NCI-H510A treated with DMSO at 0.1 percent for 48 hours (cell line): ENCODE results near the gene PLCXD3.

Source experiments
- DNase-seq: peaks from one replicate; lab custom pipeline; 2025; lab: John Stamatoyannopoulos, UW

PLCXD3 gene

DNA sequence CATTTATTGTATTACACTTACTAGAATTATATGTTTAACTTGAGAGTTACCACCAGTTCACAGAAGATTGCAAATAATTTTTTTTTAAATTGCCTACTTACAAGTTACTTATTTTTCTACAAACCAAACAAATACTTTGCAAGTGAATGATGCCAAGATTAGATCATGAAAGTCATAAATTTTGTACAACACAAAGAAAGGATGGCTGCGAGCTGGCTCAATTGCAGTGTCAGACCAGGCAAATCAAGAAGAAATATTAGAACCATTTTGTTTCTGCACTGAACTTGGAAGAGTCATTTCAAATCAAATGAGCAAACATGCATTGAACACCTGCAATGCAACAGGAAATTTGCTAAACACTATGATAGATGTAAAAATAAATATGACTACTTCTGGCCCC lies 97.3 kb downstream of the PLCXD3 start:
- no peak for DNase-seq

GRCh38 chr5:41412496-41412895 lies 97.9 kb downstream of the PLCXD3 start:
- no peak for DNase-seq

DNA sequence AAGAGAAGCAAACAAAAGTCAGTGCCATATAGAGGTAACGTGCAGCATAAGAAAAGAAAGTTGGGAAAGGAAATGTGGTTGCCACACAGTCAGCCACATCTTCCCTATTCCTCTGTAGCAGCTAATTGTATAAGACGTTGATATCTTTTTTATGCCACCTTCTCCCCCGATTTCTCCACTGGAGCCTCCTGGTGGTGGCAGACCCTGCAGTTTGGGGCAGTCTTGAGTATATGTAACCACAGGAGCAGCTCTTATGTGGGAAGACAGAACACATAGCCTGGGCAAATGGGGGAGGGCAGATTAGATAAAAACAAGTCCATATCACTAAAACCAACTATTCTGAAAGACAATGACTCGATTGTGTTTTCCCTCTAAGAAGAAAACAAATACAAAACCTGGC lies 99.7 kb downstream of the PLCXD3 start:
- DNase-seq = no peak

DNA sequence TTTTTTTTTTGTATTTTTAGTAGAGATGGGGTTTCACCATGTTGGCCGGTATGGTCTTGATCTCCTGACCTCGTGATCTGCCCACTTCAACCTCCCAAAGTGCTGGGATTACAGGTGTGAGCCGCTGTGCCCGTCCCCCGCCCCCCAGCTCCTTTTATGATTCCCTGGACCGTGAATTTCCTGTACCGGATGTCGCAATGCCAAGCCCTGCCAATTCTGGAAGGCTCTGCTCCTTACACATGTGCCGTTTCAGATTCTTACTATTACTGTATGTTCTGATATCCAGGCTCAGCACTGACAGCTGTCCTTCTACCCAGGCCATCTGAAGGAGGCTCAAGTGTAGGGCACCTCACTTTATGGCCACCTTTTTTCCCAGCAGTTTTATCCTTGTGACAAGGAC lies 100.1 kb downstream of the PLCXD3 start:
- no peak for DNase-seq

GRCh38 chr5:41408676-41409443 lies 101.5 kb downstream of the PLCXD3 start:
- DNase-seq = no peak

DNA sequence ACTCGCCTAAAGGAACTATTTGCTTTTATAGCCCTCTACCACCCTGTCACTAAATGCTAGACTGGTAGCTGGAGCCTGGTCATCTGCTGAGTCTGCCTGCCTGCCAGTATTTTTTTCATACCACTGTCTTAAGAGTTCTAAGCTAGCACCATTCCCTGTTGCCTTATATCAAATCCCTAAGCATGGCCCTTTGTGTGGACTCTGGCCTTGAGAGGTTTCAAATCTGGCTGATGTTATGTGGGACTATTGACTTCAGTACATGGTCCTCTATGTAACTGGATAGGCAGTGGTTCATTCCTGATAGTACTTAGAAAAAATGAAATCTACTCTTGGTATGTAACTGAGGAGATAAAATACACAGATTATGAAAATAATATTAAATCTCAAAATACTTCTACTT lies 103.5 kb downstream of the PLCXD3 start:
- DNase-seq = no peak

- DNase-seq = no peak
Observed at GRCh38 chr5:41406424-41406823, 104.0 kb downstream of the PLCXD3 start.

- no peak for DNase-seq
Observed at GRCh38 chr5:41404757-41405156, 105.6 kb downstream of the PLCXD3 start.

- DNase-seq = no peak
Observed at GRCh38 chr5:41403846-41404245, 106.6 kb downstream of the PLCXD3 start.

- no peak for DNase-seq
Observed at GRCh38 chr5:41402845-41403244, 107.6 kb downstream of the PLCXD3 start.

DNA sequence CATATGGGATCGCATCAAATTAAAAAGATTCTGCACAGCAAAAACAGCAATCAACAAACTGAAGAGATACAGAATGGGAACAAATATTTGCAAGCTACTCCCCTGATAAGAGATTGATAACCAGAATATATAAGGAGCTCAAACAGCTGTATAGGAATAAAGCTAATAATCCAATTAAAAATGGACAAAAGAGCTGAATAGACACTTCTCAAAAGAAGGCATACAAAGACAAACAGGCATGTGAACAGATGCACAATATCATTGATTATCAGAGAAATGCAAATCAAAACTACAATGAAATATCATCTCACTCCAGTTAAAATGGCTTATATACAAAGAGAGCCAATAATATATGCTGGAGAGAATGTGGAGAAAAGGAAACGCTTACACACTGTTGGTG lies 110.6 kb downstream of the PLCXD3 start:
- no peak for DNase-seq

DNA sequence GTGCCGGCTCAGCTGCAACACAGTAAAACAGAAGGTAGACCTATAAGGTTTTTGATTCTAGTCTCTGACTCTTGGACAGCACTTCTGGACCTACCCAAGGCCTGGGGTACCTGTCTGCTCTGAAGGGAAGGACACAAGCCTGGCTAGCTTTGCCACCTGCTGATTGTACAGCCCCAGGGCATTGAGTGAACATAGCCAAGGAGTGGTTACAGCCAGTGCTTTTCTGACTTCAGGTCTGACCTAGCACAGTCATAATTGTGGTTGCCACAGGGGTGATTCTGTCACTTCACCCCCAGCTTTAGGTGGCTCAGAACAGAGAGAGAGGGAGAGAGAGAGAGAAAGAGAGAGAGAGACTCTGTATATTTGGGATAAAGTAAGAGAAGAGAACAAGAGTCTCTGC lies 118.4 kb downstream of the PLCXD3 start:
- no peak for DNase-seq

GRCh38 chr5:41374631-41375030 lies 135.8 kb downstream of the PLCXD3 start:
- no peak for DNase-seq

GRCh38 chr5:41373230-41373629 lies 137.2 kb downstream of the PLCXD3 start:
- DNase-seq = no peak

DNA sequence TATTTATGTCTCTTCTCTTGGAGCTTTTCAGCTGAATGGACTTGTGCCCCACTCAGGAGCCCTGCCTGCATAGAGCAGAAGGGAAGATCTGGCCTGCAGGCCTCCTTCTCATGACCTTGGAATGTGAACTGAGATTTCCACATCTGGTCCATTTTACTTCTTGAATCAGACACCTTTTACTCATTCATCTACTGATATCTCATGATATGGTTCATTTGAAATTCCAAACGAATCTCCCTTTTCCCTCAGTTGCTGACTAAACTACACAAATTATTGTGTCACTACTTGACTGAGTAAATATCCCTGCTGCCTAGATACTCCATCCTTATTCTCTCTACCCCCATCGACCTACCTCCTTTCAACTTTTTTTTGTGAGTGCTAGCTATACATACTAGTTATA lies 138.7 kb downstream of the PLCXD3 start:
- no peak for DNase-seq

DNA sequence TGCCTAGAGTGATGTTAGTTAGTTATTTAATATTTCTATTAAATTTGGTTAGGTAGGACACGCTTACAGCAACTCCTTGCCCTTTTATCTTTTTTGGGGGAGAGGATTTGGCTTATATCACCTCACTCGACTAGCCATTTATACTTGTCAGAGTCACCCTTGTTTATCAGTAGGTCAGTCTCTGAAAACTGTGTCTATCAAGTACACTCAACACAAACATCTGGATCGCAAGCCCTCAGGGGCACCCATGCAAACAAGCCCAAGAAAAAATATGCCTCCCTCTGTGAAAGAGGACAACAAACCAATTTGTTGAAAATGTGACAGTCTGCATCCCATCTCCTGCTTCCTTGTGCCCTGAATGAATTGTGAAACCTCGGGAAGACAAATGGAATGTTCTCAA lies 139.9 kb downstream of the PLCXD3 start:
- DNase-seq = no peak

DNA sequence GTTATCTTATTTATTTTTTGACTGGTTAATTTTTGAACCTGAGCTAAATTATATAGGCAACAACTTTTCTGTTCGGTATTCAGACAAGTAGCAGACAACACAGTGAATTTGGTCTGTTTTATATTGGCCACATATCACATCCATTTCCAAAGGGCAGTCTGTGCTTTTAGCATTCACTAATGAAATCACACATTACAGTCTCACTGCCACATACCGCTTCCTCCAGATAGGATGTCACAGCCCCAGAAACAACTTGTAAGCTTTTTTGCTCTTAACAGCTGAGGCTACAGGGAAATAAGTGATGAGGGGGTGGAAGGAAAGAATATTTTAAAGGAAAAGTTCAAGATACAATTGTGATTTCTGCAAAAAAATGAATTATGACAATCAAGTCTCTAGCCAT lies 140.6 kb downstream of the PLCXD3 start:
- DNase-seq = no peak

DNA sequence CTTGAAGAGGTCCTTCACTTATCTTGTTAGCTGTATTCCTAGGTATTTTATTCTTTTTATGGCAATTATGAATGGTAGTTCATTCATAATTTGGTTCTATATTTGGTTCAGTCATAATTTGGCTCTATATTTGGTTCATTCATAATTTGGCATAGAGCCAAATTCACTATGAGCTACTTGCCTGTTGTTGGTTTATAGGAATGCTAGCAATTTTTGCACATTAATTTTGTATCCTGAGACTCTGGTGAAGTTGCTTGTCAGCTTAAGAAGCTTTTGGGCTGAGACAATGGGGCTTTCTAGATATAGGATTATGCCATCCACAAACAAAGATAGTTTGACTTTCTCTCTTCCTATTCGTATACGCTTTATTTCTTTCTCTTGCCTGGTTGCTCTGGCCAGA lies 142.2 kb downstream of the PLCXD3 start:
- no peak for DNase-seq

DNA sequence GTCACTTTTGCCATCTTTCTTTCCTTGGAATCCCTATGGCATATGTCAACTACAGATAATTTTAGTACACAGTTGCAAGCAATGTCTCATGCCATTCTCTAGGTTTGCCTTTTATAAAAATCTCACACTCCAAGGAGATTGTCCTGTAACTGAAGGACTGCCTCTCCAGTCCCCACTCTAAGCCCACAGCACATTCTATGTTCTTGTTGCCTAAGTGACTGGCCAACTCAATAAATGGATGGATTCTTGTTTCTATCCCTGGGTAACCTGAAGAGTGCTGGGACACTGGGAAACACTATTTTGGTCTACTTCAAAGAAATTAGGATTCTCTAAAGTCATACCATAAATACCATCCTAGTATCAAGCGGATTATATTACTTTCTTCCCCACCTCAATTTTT lies 145.0 kb downstream of the PLCXD3 start:
- DNase-seq = no peak

- no peak for DNase-seq
Observed at GRCh38 chr5:41364346-41364745, 146.1 kb downstream of the PLCXD3 start.

GRCh38 chr5:41363343-41363986 lies 146.9 kb downstream of the PLCXD3 start:
- no peak for DNase-seq

DNA sequence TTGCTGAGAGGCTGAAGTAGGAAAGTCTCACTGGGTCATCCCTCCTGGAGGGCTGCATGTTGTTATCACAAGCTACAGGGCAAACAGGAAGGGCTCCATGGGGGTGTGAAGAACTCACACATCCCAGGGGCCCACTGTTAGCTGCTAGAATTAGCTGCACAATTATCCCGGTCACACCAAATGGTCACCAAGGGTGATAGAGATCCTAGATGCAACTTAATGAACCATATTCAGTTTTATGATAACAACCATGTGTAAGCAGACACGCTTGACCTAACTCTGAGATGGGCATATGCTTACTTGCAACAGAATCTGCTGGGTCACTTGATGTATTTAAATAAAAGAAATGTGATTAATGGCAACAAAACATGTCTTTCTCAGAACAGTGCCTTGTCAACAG lies 153.6 kb downstream of the PLCXD3 start:
- no peak for DNase-seq

- DNase-seq = no peak
Observed at GRCh38 chr5:41349846-41350245, 160.6 kb downstream of the PLCXD3 start.

DNA sequence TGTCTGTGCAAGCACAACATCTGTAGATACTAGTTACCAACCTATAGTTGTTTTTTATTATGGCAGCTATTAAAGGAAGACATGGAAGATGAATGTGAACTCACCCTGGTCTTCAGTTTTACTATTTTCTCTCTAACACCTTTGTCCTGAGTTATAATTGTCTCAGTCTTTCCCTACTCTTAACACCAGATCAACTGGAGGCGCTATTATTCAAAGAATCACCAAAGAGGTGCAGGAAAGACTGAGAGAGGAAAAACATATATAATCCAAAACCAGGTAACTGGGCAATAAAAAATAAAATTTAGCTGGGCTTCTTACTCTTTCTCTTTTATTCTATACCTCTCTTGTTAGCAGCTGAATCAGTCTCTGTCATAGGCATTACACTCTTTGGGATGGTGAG lies 162.8 kb downstream of the PLCXD3 start:
- no peak for DNase-seq
